ENCODE results near the gene CHSY3.

CHSY3 gene

DNA sequence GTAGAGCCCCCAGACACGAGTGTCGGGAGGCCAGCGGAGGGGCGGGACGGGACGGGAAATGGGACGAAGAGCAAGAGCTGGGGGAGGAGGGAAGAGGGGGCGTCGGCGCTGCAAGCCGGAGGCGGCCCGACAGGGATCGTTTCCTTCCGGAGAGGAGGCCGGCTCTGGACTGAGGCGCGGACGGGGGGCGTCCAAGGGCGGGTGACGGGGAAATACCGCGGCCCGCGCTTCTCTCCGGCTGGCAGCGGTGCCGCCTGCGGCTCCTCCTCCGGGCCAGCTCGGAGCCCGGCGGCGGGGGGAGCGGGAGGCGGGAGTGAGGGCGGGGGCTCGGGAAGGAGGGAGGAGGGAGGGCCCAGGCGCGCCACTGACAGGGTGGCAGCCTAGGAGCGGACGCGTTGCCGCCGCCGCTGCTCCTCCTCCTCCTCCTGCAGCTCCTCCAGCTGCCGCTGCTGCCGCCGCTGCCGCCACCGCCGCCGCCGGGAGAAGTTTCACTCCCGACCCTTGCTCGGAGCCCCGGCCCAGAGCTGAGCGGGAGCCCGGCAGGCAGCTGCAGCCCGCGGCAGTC lies at the start of gene CHSY3:
TSS of gene CHSY3 (plus strand) at position 364 of the 565 bp plus-strand sequence.
- peak within 1 kb of the TSS; percentile 69 to 73 for H3K9ac ChIP-seq (ENCODE audit: low read length in 2 of 2)
- H3K4me3 ChIP-seq (ENCODE audit: low read length in 2 of 2): peak within 1 kb of the TSS; percentile 66 to 82
- H3K27ac ChIP-seq (ENCODE audit: low read length): peak within 1 kb of the TSS; percentile 82
- peaks cover 22% of the 10 kb centered on the region for H3K4me1 ChIP-seq (ENCODE audit: control insufficient read depth, insufficient read depth, low read length)
- H3K9me3 ChIP-seq (ENCODE audit: control insufficient read depth in 2 of 2, low read length in 2 of 2): no peaks in the 10 kb centered on the region
- no peaks in the 10 kb centered on the region for H3K36me3 ChIP-seq (ENCODE audit: control insufficient read depth in 2 of 2, insufficient read depth in 2 of 2, low read length in 2 of 2)
- H3K27me3 ChIP-seq (ENCODE audit: control insufficient read depth in 1 of 2, insufficient read depth in 2 of 2, low read length in 2 of 2): peaks cover 4 to 17% of the 10 kb centered on the region in 2 donors

DNA sequence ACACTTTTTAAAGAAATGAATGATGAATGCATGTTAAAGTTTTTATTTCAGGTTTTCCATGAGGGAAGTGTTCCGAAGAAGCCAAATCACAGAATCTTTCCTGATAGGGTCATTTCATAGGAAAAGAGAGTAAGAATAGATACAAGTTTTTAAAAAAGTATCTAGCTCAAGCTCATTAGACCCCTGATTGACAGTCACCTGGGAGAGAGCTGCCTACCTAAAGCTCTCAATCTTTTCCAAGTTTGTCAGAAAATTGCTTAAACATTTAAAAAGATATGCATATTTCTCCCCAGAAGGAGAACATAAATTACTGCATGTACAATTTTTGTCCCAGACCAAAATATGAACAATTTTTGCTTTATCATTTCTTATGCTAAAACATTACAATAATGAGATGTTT lies 47.9 kb upstream of the CHSY3 start:
- H3K9me3 ChIP-seq (ENCODE audit: control insufficient read depth in 2 of 2, low read length in 2 of 2): no peaks in the 10 kb centered on the region
- H3K9ac ChIP-seq (ENCODE audit: low read length in 2 of 2): no peak overlapping the region
- no peak overlapping the region for H3K4me3 ChIP-seq (ENCODE audit: low read length in 2 of 2)
- H3K4me1 ChIP-seq (ENCODE audit: control insufficient read depth, insufficient read depth, low read length): no peaks in the 10 kb centered on the region
- H3K36me3 ChIP-seq (ENCODE audit: control insufficient read depth in 2 of 2, insufficient read depth in 2 of 2, low read length in 2 of 2): no peaks in the 10 kb centered on the region
- H3K27me3 ChIP-seq (ENCODE audit: control insufficient read depth in 1 of 2, insufficient read depth in 2 of 2, low read length in 2 of 2): no peaks in the 10 kb centered on the region
- H3K27ac ChIP-seq (ENCODE audit: low read length): no peak overlapping the region

DNA sequence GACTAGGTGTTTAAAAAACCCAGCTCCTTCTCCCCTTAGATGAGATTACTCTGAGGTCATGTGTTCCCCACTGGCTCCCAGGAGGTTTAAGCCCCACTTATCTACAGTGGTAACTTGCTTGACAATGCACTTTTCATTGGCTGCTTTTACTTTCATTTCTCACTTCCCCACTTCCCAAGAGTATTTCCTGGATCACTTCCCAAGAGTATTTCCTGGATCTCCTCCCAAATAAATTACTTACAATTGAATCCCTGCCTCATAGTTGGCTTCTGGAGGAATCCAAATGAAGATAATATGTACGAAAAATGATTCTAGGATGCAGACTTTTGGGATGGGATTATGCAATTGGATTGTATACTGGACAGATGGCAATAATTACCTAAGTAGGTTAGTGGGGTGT lies 47.1 kb upstream of the CHSY3 start:
- Histone ChIP-seq H3K27ac (ENCODE audit: low read length) (no peak overlapping the region), H3K9me3 (ENCODE audit: control insufficient read depth in 2 of 2, low read length in 2 of 2) (no peaks in the 10 kb centered on the region), H3K27me3 (ENCODE audit: control insufficient read depth in 1 of 2, insufficient read depth in 2 of 2, low read length in 2 of 2) (no peaks in the 10 kb centered on the region), H3K4me1 (ENCODE audit: control insufficient read depth, insufficient read depth, low read length) (no peaks in the 10 kb centered on the region), H3K9ac (ENCODE audit: low read length in 2 of 2) (no peak overlapping the region), H3K4me3 (ENCODE audit: low read length in 2 of 2) (no peak overlapping the region), H3K36me3 (ENCODE audit: control insufficient read depth in 2 of 2, insufficient read depth in 2 of 2, low read length in 2 of 2) (no peaks in the 10 kb centered on the region)

DNA sequence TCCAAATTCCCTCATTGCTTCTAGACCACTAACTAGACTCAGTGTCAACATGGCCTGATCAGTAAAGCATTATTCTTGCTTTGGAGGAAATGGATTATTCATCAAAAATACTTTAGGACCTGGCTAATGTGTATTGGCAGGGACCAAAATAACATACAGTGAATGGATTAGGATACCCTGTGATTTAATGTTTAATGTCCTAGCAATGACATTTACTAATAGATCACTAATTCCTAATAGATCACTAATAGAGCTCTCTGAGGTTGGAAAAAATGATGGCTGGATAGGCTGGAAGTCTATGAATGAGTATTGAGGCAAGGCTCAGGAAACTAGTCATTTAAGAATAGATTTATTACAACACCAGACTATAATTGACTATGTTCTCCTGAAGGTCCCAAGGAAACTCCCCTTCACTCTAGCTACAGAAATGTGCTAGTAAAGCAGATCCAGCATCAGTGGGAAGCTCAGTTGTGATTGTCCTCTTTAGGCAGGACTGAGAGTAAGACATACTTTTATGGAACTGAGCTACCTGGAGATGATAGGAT lies 46.1 kb upstream of the CHSY3 start:
- H3K4me1 ChIP-seq (ENCODE audit: control insufficient read depth, insufficient read depth, low read length): no peaks in the 10 kb centered on the region
- H3K9me3 ChIP-seq (ENCODE audit: control insufficient read depth in 2 of 2, low read length in 2 of 2): no peaks in the 10 kb centered on the region
- no peaks in the 10 kb centered on the region for H3K27me3 ChIP-seq (ENCODE audit: control insufficient read depth in 1 of 2, insufficient read depth in 2 of 2, low read length in 2 of 2)
- no peaks in the 10 kb centered on the region for H3K36me3 ChIP-seq (ENCODE audit: control insufficient read depth in 2 of 2, insufficient read depth in 2 of 2, low read length in 2 of 2)
- H3K4me3 ChIP-seq (ENCODE audit: low read length in 2 of 2): no peak overlapping the region
- no peak overlapping the region for H3K9ac ChIP-seq (ENCODE audit: low read length in 2 of 2)
- H3K27ac ChIP-seq (ENCODE audit: low read length): no peak overlapping the region

DNA sequence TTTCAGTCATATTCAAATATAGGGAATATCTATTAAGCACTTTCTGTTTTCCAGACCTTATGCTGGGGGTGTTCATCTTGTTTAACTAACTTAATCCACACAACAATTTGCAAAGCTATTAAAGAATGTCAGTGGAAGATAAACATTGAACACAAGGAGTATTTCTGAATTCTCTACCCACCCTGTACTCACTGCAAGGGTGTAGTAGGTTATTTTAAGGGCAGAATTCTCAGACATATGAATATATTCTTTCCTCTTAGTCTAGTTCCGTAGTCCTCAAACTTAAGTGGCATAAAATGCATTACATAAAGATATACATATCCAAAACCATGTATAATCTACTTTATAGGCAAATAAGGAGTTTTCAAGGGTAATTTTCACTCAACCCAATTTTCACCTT lies 19.9 kb upstream of the CHSY3 start:
- no peaks in the 10 kb centered on the region for H3K4me1 ChIP-seq (ENCODE audit: control insufficient read depth, insufficient read depth, low read length)
- no peak overlapping the region for H3K9ac ChIP-seq (ENCODE audit: low read length in 2 of 2)
- no peak overlapping the region for H3K4me3 ChIP-seq (ENCODE audit: low read length in 2 of 2)
- H3K27me3 ChIP-seq (ENCODE audit: control insufficient read depth in 1 of 2, insufficient read depth in 2 of 2, low read length in 2 of 2): no peaks in the 10 kb centered on the region
- no peaks in the 10 kb centered on the region for H3K9me3 ChIP-seq (ENCODE audit: control insufficient read depth in 2 of 2, low read length in 2 of 2)
- H3K27ac ChIP-seq (ENCODE audit: low read length): no peak overlapping the region
- H3K36me3 ChIP-seq (ENCODE audit: control insufficient read depth in 2 of 2, insufficient read depth in 2 of 2, low read length in 2 of 2): no peaks in the 10 kb centered on the region

DNA sequence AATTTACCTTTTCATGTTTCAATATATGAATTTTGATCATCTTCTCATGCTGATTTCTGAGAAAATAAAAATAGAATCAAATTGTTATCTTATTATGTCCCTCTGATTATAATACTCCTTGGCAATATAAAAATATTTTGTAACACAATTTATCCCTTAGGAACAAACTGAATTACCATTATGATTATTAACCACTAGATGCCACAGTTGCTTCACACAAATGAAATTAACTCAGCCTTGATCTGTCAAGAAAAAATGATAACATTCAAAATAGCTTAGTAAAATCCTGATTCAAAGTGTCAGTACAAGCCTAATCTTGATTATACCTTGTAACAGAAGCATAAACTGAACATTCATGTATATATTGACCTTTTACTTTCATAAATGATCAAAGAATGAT lies 4.8 kb upstream of the CHSY3 start:
- Histone ChIP-seq H3K36me3 (ENCODE audit: control insufficient read depth in 2 of 2, insufficient read depth in 2 of 2, low read length in 2 of 2) (no peaks in the 10 kb centered on the region), H3K27ac (ENCODE audit: low read length) (no peak overlapping the region), H3K9ac (ENCODE audit: low read length in 2 of 2) (no peak overlapping the region), H3K4me1 (ENCODE audit: control insufficient read depth, insufficient read depth, low read length) (peaks cover 5% of the 10 kb centered on the region), H3K9me3 (ENCODE audit: control insufficient read depth in 2 of 2, low read length in 2 of 2) (no peaks in the 10 kb centered on the region), H3K27me3 (ENCODE audit: control insufficient read depth in 1 of 2, insufficient read depth in 2 of 2, low read length in 2 of 2) (no peaks in the 10 kb centered on the region), H3K4me3 (ENCODE audit: low read length in 2 of 2) (no peak overlapping the region)

DNA sequence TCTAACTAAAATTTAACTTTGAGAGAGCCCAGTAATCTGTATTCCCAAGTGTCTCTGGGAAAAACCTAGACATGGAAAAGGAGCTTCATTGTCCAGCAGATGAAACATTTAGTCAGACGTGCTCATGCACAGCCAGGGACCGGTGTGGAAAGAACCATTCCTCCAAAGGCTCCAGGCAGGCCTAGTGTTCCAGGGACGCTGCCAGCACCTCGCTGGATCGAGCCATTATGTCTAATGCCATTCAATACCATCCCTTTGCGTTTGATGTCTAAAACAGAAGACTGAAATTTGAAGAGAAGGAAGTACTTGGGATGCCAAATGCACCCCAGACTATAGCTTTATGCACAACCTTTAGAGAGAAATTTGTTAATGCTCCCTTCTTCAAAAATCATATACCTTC lies 1.4 kb upstream of the CHSY3 start:
- H3K4me1 ChIP-seq (ENCODE audit: control insufficient read depth, insufficient read depth, low read length): peaks cover 22% of the 10 kb centered on the region
- H3K9ac ChIP-seq (ENCODE audit: low read length in 2 of 2): no peak overlapping the region
- peaks cover 4 to 11% of the 10 kb centered on the region in 2 donors for H3K27me3 ChIP-seq (ENCODE audit: control insufficient read depth in 1 of 2, insufficient read depth in 2 of 2, low read length in 2 of 2)
- no peaks in the 10 kb centered on the region for H3K9me3 ChIP-seq (ENCODE audit: control insufficient read depth in 2 of 2, low read length in 2 of 2)
- H3K36me3 ChIP-seq (ENCODE audit: control insufficient read depth in 2 of 2, insufficient read depth in 2 of 2, low read length in 2 of 2): no peaks in the 10 kb centered on the region
- H3K27ac ChIP-seq (ENCODE audit: low read length): no peak overlapping the region
- no peak overlapping the region for H3K4me3 ChIP-seq (ENCODE audit: low read length in 2 of 2)

DNA sequence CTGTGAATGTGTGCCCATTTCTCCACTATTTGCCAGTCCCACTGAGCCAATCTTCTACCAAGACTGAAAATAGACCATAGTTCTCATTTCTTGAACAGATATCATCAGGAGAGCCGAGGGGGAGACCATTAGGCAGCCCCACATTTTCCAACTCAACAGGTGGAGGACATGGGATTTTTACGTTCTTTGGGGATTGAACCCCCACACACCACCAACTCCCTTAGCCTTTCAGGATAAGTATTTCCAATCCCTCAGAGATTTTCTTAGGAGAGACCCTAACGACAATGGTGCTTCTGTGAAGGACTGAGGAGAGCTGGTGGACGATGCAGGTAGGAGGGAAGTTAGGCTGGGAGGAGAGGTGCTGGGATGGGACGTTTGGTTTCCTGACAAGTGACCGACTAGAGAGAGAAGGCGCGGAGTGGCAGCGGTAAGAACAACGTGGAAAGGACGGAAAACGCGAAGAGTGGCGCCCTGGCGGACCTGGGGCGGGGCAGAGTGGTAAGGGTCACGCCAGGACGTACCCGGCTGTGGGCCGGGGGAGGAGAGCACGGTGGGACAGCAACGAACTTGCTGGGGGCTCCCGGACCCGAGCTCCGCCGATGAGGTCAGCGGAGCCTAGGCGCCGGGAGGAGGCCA lies 681 bp upstream of the CHSY3 start:
- Histone ChIP-seq H3K27ac (ENCODE audit: low read length) (peak overlapping the region; percentile 82), H3K27me3 (ENCODE audit: control insufficient read depth in 1 of 2, insufficient read depth in 2 of 2, low read length in 2 of 2) (peaks cover 4 to 17% of the 10 kb centered on the region in 2 donors), H3K9ac (ENCODE audit: low read length in 2 of 2) (peak overlapping the region; percentile 69 to 73), H3K4me1 (ENCODE audit: control insufficient read depth, insufficient read depth, low read length) (peaks cover 22% of the 10 kb centered on the region), H3K9me3 (ENCODE audit: control insufficient read depth in 2 of 2, low read length in 2 of 2) (no peaks in the 10 kb centered on the region), H3K4me3 (ENCODE audit: low read length in 2 of 2) (peak overlapping the region; percentile 66 to 82), H3K36me3 (ENCODE audit: control insufficient read depth in 2 of 2, insufficient read depth in 2 of 2, low read length in 2 of 2) (no peaks in the 10 kb centered on the region)

DNA sequence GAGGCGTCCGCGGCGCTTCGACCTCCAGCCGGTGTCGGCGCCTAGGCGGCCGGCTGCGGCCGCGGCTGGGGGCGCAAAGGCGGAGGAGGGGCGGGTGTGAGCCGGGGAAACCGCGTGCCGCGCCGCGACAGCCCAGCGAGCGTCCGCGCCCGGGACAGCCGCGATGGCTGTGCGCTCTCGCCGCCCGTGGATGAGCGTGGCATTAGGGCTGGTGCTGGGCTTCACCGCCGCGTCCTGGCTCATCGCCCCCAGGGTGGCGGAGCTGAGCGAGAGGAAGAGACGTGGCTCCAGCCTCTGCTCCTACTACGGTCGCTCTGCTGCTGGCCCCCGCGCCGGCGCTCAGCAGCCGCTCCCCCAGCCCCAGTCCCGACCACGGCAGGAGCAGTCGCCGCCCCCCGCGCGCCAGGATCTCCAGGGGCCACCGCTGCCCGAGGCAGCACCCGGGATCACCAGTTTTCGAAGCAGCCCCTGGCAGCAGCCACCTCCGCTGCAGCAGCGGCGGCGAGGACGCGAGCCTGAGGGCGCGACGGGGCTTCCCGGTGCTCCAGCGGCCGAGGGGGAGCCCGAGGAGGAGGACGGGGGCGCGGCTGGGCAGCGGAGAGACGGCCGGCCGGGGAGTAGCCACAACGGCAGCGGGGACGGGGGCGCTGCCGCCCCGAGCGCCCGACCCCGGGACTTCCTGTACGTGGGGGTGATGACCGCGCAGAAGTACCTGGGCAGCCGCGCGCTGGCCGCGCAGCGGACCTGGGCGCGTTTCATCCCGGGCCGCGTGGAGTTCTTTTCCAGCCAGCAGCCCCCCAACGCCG lies 605 bp downstream of the CHSY3 start:
- Histone ChIP-seq H3K4me1 (ENCODE audit: control insufficient read depth, insufficient read depth, low read length) (peaks cover 22% of the 10 kb centered on the region), H3K4me3 (ENCODE audit: low read length in 2 of 2) (peak overlapping the region; percentile 61 to 82), H3K27me3 (ENCODE audit: control insufficient read depth in 1 of 2, insufficient read depth in 2 of 2, low read length in 2 of 2) (peaks cover 4 to 17% of the 10 kb centered on the region in 2 donors), H3K27ac (ENCODE audit: low read length) (peak overlapping the region; percentile 2), H3K9ac (ENCODE audit: low read length in 2 of 2) (peak overlapping the region; percentile 29 to 46), H3K9me3 (ENCODE audit: control insufficient read depth in 2 of 2, low read length in 2 of 2) (no peaks in the 10 kb centered on the region), H3K36me3 (ENCODE audit: control insufficient read depth in 2 of 2, insufficient read depth in 2 of 2, low read length in 2 of 2) (no peaks in the 10 kb centered on the region)

DNA sequence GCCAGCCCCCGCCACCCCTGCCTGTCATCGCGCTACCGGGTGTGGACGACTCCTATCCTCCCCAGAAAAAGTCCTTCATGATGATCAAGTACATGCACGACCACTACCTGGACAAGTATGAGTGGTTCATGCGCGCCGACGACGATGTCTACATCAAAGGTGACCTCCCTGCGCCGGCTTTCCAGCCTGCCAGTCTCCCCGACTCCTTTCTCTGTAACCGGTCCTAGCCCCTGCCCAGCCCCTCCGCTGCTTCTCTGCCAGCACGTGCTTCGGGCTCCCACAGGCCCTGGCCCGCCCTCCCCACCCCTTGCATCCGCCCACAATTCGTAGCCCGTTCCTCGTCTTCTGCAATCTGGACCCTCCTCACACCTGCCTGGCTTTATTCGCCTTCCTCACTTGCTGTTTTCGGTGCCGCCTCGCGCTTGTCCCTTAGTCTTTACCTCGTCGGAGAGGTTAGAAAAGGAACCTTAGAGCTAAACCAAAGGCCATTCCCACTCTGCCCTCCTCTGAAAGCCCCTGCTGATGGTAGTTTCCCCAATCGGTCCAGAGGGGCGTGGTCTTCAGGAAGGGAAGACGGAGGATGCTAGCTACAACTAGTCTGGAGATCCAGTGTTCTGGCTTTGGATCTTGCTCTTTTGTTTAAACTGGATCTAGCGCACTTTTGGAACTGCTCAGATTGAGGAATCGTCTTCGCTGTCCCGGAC lies 1.4 kb downstream of the CHSY3 start:
- peaks cover 22% of the 10 kb centered on the region for H3K4me1 ChIP-seq (ENCODE audit: control insufficient read depth, insufficient read depth, low read length)
- H3K9me3 ChIP-seq (ENCODE audit: control insufficient read depth in 2 of 2, low read length in 2 of 2): no peaks in the 10 kb centered on the region
- H3K4me3 ChIP-seq (ENCODE audit: low read length in 2 of 2): peak overlapping the region; percentile 61 to 82
- H3K36me3 ChIP-seq (ENCODE audit: control insufficient read depth in 2 of 2, insufficient read depth in 2 of 2, low read length in 2 of 2): no peaks in the 10 kb centered on the region
- H3K9ac ChIP-seq (ENCODE audit: low read length in 2 of 2): peak overlapping the region in 1 of 2 donors; percentile 30
- H3K27me3 ChIP-seq (ENCODE audit: control insufficient read depth in 1 of 2, insufficient read depth in 2 of 2, low read length in 2 of 2): peaks cover 4 to 17% of the 10 kb centered on the region in 2 donors
- H3K27ac ChIP-seq (ENCODE audit: low read length): no peak overlapping the region

All from stomach smooth muscle (tissue), 2 donors.